ENCODE data around the gene POM121L12.

- TF ChIP-seq REST (IDR thresholded peaks at IDR 0.05; ENCODE audit: borderline replicate concordance in 1 of 2, low read depth in 1 of 2, low read length in 2 of 2) (no peak), ZBTB44 (CRISPR knock-in tag; IDR thresholded peaks at IDR 0.05) (no peak), NAIF1 (CRISPR knock-in tag; IDR thresholded peaks at IDR 0.05; ENCODE audit: borderline replicate concordance) (no peak), CHD4 (IDR thresholded peaks at IDR 0.05; ENCODE audit: borderline replicate concordance, low read length) (no peak), EZH2 (conservative IDR thresholded peaks at IDR 0.05; ENCODE audit: low read depth, low read length) (no peak)
Observed at GRCh38 chr7:53001221-53001620, 34.2 kb upstream of the POM121L12 start.

Measured in HepG2 (cell line).